K562 (cell line): ENCODE measurements around the gene POLR2J. TPM values are rescaled to one million over a fixed set of nuclear protein-coding genes. Genes with fewer than 3 reads are reported as not detected.
A peak's percentile ranks its signal among the peaks of the same experiment; 100 is the strongest.

ENCODE experiments used
- CC2D1A ChIP-seq: fragments of 450-650 bp; IDR thresholded peaks from 2 replicates; pipeline ENCODE4 v1.6.1; 2017; ENCODE audit warnings: mild to moderate bottlenecking
- E2F3 ChIP-seq: fragments of 250-450 bp; sonication (Bioruptor Pico); IDR thresholded peaks from 2 replicates; pipeline ENCODE4 v1.4.0; 2020; ENCODE audit warnings: mild to moderate bottlenecking
- HIVEP1 ChIP-seq: fragments of 250-450 bp; sonication (Bioruptor Pico); IDR thresholded peaks from 2 replicates; pipeline ENCODE4 v1.4.0; 2020; ENCODE audit warnings: mild to moderate bottlenecking
- MCM2 ChIP-seq: fragments of 450-650 bp; IDR thresholded peaks from 2 replicates; pipeline ENCODE4 v1.6.1; 2017; ENCODE audit warnings: low read depth, mild to moderate bottlenecking
- NCOA6 ChIP-seq: fragments of 450-650 bp; IDR thresholded peaks from 2 replicates; pipeline ENCODE4 v1.6.1; 2017; ENCODE audit warnings: mild to moderate bottlenecking
- NCOR1 ChIP-seq: fragments of 450-650 bp; IDR thresholded peaks from 2 replicates; pipeline ENCODE4 v1.6.1; 2016; ENCODE audit warnings: mild to moderate bottlenecking, moderate library complexity
- POLR2AphosphoS2 ChIP-seq: IDR thresholded peaks from 2 replicates; pipeline ENCODE4 v1.6.1; 2012; ENCODE audit warnings: low read length, improper control_type of control experiment
- RBFOX2 ChIP-seq: fragments of 200-400 bp; formaldehyde crosslinking; IDR thresholded peaks from 2 replicates; pipeline ENCODE4 v1.6.1; 2017; ENCODE audit warnings: low read depth, mild to moderate bottlenecking, low read length, moderate library complexity
- TAL1 ChIP-seq: fragments of 450-650 bp; IDR thresholded peaks from 2 replicates; pipeline ENCODE4 v1.6.1; 2016; ENCODE audit warnings: mild to moderate bottlenecking
- TOE1 ChIP-seq, 2 experiments: fragments of 450-650 bp in 1 of 2; sonication (generic) in 1 of 2; formaldehyde crosslinking in 1 of 2; IDR thresholded peaks; 2 replicates each; pipeline versions ENCODE4 v1.7.1 to v1.8.0; 2016 to 2022; ENCODE audit warnings: borderline replicate concordance in 2 of 2, mild to moderate bottlenecking in 2 of 2, antibody characterized with exemption in 1 of 2, inconsistent platforms in 1 of 2, low read depth in 1 of 2, missing genetic modification reagents in 1 of 2, moderate library complexity in 1 of 2
- ZNF140 ChIP-seq: fragments of 250-450 bp; sonication (Bioruptor Pico); IDR thresholded peaks from 2 replicates; pipeline ENCODE4 v1.8.0; 2021; ENCODE audit warnings: moderate library complexity, mild to moderate bottlenecking, inconsistent platforms
- ZNF75A ChIP-seq: fragments of 450-650 bp; formaldehyde crosslinking; IDR thresholded peaks from 2 replicates; pipeline ENCODE4 v1.4.0; 2020; ENCODE audit warnings: mild to moderate bottlenecking
- polyA plus RNA-seq, 8 experiments: library from polyadenylated mRNA; depleted of rRNA in 4 of 8; stranded (reverse) in 5 of 8; unstranded in 3 of 8; fragments of >200 nt; fragmentation: Nextera tagmentation in 2 of 8; fragmentation: Illumina TruSeq in 1 of 8; extraction: Ambion mirVana in 2 of 8; extraction: Trizol in 1 of 8; gene quantifications; 2 replicates each; pipeline versions ENCODE4 v1.2.1 to v1.2.3, GENCODE V29; 2011 to 2014; ENCODE audit warnings: inconsistent platforms in 1 of 8, missing spikeins in 1 of 8
- total RNA-seq, 7 experiments: library from RNA; depleted of rRNA in 6 of 7; stranded (reverse); fragments of >200 nt in 6 of 7; fragmentation: Illumina TruSeq in 2 of 7; extraction: Trizol in 2 of 7; gene quantifications; 2 replicates each; pipeline versions ENCODE4 v1.2.1 to v1.2.3, GENCODE V29; 2011 to 2021; ENCODE audit warnings: low replicate concordance in 1 of 7
- TF ChIP-seq, protein P1 (sequence below): sonication (generic); formaldehyde crosslinking; IDR thresholded peaks from 2 replicates; pipeline ENCODE4 v1.4.0; 2020; ENCODE audit warnings: mild to moderate bottlenecking, missing genetic modification reagents
- TF ChIP-seq, protein P2 (sequence below): sonication (generic); formaldehyde crosslinking; IDR thresholded peaks from 2 replicates; pipeline ENCODE4 v1.8.1; 2023; ENCODE audit warnings: missing genetic modification reagents, mild to moderate bottlenecking, borderline replicate concordance
- TF ChIP-seq, protein P3 (sequence below): sonication (generic); formaldehyde crosslinking; IDR thresholded peaks from 2 replicates; pipeline ENCODE4 v1.9.0; 2022; ENCODE audit warnings: mild to moderate bottlenecking, missing genetic modification reagents
- TF ChIP-seq, protein P4 (sequence below): sonication (generic); formaldehyde crosslinking; IDR thresholded peaks from 2 replicates; pipeline ENCODE4 v1.8.0; 2023; ENCODE audit warnings: mild to moderate bottlenecking, missing genetic modification reagents
- TF ChIP-seq, protein P5 (sequence below): fragments of 450-650 bp; IDR thresholded peaks from 2 replicates; pipeline ENCODE4 v1.7.0; 2016; ENCODE audit warnings: borderline replicate concordance

POLR2J gene
- total and polyA plus RNA-seq, 9 of the 15 experiments (the other 6 are each of a cell fraction or from before 2014, with no cell fraction given) = 32.3 to 220 (median 113) TPM

DNA sequence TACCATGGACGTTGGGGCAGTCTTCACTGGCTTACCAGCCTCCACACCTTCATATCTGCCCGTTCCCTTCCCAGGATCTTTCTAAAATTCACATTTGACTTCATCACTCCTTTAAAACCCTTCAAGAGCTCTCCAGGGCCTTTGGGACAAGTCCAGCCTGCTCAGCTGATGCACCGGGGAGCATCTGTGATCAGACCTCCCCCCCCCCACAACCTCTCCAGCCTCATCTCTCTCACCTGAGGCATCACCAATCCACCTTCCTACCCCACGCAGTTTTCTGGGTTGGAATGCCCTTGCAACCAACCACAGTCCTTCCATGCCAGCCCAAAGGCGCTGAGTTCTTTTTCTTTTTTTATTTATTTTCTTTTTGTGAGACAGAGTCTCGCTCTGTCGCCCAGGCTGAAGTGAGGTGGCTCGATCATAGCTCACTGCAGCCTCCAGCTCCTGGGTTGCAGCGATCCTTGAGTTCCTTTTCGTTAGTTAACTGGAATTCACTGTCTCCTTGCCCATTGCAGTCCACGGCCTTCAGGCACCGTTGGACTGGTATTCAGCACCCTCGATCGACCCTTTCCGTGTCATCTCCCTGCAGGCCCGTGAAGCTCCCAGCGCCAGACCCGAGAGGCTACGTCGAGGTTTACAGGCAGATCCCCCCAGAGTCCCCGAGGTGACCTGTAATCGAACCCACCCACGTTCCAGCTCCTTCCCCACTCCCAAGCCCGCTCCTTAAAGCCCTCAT is 14.7 kb downstream of the POLR2J start (continued):
- TF ChIP-seq, protein P1, sequence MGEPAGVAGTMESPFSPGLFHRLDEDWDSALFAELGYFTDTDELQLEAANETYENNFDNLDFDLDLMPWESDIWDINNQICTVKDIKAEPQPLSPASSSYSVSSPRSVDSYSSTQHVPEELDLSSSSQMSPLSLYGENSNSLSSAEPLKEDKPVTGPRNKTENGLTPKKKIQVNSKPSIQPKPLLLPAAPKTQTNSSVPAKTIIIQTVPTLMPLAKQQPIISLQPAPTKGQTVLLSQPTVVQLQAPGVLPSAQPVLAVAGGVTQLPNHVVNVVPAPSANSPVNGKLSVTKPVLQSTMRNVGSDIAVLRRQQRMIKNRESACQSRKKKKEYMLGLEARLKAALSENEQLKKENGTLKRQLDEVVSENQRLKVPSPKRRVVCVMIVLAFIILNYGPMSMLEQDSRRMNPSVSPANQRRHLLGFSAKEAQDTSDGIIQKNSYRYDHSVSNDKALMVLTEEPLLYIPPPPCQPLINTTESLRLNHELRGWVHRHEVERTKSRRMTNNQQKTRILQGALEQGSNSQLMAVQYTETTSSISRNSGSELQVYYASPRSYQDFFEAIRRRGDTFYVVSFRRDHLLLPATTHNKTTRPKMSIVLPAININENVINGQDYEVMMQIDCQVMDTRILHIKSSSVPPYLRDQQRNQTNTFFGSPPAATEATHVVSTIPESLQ (CRISPR knock-in tag) = no peak
- TF ChIP-seq HIVEP1 (CRISPR knock-in tag) = no peak
- TF ChIP-seq, protein P2, sequence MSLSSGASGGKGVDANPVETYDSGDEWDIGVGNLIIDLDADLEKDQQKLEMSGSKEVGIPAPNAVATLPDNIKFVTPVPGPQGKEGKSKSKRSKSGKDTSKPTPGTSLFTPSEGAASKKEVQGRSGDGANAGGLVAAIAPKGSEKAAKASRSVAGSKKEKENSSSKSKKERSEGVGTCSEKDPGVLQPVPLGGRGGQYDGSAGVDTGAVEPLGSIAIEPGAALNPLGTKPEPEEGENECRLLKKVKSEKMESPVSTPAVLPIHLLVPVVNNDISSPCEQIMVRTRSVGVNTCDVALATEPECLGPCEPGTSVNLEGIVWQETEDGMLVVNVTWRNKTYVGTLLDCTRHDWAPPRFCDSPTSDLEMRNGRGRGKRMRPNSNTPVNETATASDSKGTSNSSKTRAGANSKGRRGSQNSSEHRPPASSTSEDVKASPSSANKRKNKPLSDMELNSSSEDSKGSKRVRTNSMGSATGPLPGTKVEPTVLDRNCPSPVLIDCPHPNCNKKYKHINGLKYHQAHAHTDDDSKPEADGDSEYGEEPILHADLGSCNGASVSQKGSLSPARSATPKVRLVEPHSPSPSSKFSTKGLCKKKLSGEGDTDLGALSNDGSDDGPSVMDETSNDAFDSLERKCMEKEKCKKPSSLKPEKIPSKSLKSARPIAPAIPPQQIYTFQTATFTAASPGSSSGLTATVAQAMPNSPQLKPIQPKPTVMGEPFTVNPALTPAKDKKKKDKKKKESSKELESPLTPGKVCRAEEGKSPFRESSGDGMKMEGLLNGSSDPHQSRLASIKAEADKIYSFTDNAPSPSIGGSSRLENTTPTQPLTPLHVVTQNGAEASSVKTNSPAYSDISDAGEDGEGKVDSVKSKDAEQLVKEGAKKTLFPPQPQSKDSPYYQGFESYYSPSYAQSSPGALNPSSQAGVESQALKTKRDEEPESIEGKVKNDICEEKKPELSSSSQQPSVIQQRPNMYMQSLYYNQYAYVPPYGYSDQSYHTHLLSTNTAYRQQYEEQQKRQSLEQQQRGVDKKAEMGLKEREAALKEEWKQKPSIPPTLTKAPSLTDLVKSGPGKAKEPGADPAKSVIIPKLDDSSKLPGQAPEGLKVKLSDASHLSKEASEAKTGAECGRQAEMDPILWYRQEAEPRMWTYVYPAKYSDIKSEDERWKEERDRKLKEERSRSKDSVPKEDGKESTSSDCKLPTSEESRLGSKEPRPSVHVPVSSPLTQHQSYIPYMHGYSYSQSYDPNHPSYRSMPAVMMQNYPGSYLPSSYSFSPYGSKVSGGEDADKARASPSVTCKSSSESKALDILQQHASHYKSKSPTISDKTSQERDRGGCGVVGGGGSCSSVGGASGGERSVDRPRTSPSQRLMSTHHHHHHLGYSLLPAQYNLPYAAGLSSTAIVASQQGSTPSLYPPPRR (CRISPR knock-in tag) = no peak
- TF ChIP-seq, protein P3, sequence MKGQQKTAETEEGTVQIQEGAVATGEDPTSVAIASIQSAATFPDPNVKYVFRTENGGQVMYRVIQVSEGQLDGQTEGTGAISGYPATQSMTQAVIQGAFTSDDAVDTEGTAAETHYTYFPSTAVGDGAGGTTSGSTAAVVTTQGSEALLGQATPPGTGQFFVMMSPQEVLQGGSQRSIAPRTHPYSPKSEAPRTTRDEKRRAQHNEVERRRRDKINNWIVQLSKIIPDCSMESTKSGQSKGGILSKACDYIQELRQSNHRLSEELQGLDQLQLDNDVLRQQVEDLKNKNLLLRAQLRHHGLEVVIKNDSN (CRISPR knock-in tag) = no peak
- TF ChIP-seq E2F3 (CRISPR knock-in tag) = 0 out of 2 replicates have a peak, but pooled peaks have one; percentile 10
- TF ChIP-seq, protein P4, sequence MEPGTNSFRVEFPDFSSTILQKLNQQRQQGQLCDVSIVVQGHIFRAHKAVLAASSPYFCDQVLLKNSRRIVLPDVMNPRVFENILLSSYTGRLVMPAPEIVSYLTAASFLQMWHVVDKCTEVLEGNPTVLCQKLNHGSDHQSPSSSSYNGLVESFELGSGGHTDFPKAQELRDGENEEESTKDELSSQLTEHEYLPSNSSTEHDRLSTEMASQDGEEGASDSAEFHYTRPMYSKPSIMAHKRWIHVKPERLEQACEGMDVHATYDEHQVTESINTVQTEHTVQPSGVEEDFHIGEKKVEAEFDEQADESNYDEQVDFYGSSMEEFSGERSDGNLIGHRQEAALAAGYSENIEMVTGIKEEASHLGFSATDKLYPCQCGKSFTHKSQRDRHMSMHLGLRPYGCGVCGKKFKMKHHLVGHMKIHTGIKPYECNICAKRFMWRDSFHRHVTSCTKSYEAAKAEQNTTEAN (CRISPR knock-in tag) = no peak
- TF ChIP-seq, protein P5, sequence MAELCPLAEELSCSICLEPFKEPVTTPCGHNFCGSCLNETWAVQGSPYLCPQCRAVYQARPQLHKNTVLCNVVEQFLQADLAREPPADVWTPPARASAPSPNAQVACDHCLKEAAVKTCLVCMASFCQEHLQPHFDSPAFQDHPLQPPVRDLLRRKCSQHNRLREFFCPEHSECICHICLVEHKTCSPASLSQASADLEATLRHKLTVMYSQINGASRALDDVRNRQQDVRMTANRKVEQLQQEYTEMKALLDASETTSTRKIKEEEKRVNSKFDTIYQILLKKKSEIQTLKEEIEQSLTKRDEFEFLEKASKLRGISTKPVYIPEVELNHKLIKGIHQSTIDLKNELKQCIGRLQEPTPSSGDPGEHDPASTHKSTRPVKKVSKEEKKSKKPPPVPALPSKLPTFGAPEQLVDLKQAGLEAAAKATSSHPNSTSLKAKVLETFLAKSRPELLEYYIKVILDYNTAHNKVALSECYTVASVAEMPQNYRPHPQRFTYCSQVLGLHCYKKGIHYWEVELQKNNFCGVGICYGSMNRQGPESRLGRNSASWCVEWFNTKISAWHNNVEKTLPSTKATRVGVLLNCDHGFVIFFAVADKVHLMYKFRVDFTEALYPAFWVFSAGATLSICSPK = 0 out of 2 replicates have a peak, but pooled peaks have one; percentile 47
- TF ChIP-seq TOE1 (IDR thresholded peaks at IDR 0.05; ENCODE audit: borderline replicate concordance) = no peak
- no peak for TF ChIP-seq TOE1 (CRISPR knock-in tag; IDR thresholded peaks at IDR 0.05; ENCODE audit: borderline replicate concordance, low read depth)
- no peak for TF ChIP-seq ZNF140 (CRISPR knock-in tag)
- TF ChIP-seq NCOR1 = no peak
- TF ChIP-seq ZNF75A (CRISPR knock-in tag) = no peak
- peak; percentile 20; the same call in 1 of the 2 replicates for TF ChIP-seq CC2D1A
- no peak for TF ChIP-seq TAL1
- no peak for TF ChIP-seq RBFOX2
- peak; percentile 69; the same call in 1 of the 2 replicates for TF ChIP-seq NCOA6
- no peak for TF ChIP-seq MCM2
- no peak for TF ChIP-seq POLR2AphosphoS2
